H1 (cell line): ENCODE data around the gene DTWD2. TPM values are rescaled to one million over a fixed set of nuclear protein-coding genes. Genes with fewer than 3 reads are reported as not detected.

Experiments
- CTCF ChIA-PET: fragments of 300-600 bp; sonication (Branson Sonifier 250); formaldehyde crosslinking; loops from one replicate; lab custom pipeline; 2021; ENCODE audit not compliant: partially characterized antibody; lab: Charles Lee
- POLR2A ChIA-PET: fragments of 300-600 bp; sonication (Branson Sonifier 250); formaldehyde crosslinking; loops from one replicate; lab custom pipeline; 2021; ENCODE audit warnings: inconsistent platforms; ENCODE audit not compliant: partially characterized antibody; lab: Charles Lee
- DNase-seq, 2 experiments: peaks; one replicate each; pipeline versions ENCODE4 v3.0.0 to v3.0.0-alpha.2; 2010 to 2022; ENCODE audit warnings: low spot score in 2 of 2, low read depth in 1 of 2, mixed read lengths in 1 of 2
- FAIRE-seq: peaks from 2 replicates; lab custom pipeline; 2011; peaks lifted over from hg19 to GRCh38; lab: Jason Lieb, UNC
- H2AFZ ChIP-seq: 2 replicates; pipeline ENCODE4 v1.8.1; 2012; ENCODE audit warnings: low read length, inconsistent platforms
- H2AK5ac ChIP-seq: 2 replicates; pipeline ENCODE4 v1.6.1; 2013; ENCODE audit warnings: low read depth, low read length
- H2BK120ac ChIP-seq: replicated peaks from 2 replicates; pipeline ENCODE3; 2013; ENCODE audit warnings: low read depth, low read length, inconsistent platforms
- H2BK12ac ChIP-seq: 2 replicates; pipeline ENCODE4 v1.6.1; 2013; ENCODE audit warnings: low read depth, low read length
- H2BK15ac ChIP-seq: 2 replicates; pipeline ENCODE4 v1.6.1; 2013; ENCODE audit warnings: low read length
- H2BK20ac ChIP-seq: 2 replicates; pipeline ENCODE4 v1.6.1; 2013; ENCODE audit warnings: low read length
- H2BK5ac ChIP-seq: 2 replicates; pipeline ENCODE4 v1.6.1; 2013; ENCODE audit warnings: low read depth, low read length
- H3K14ac ChIP-seq: 2 replicates; pipeline ENCODE4 v1.6.1; 2013; ENCODE audit warnings: inconsistent platforms; ENCODE audit not compliant: insufficient read length
- H3K18ac ChIP-seq: 2 replicates; pipeline ENCODE4 v1.6.1; 2013; ENCODE audit warnings: low read length; ENCODE audit errors: extremely low read depth
- H3K23ac ChIP-seq: 2 replicates; pipeline ENCODE4 v1.6.1; 2013; ENCODE audit warnings: inconsistent platforms; ENCODE audit not compliant: insufficient read length
- H3K23me2 ChIP-seq: 2 replicates; pipeline ENCODE4 v1.6.1; 2013; ENCODE audit warnings: low read depth, low read length
- H3K27ac ChIP-seq: 2 replicates; pipeline ENCODE4 v1.6.1; 2011; ENCODE audit warnings: low read depth, low read length, inconsistent platforms
- H3K27me3 ChIP-seq, 4 experiments: replicated peaks in 1 of 4; 1 replicate in 1 of 4; 2 replicates in 3 of 4; pipeline versions ENCODE4 v1.6.1 to v1.8.1; 2011 to 2013; ENCODE audit warnings: low read length in 3 of 4, mild to moderate bottlenecking in 3 of 4, inconsistent platforms in 2 of 4, mixed read lengths in 2 of 4, moderate library complexity in 1 of 4; ENCODE audit not compliant: control insufficient read depth in 3 of 4, insufficient read depth in 3 of 4; ENCODE audit errors: extremely low read depth in 1 of 4
- H3K36me3 ChIP-seq, 4 experiments: 2 replicates each; pipeline versions ENCODE4 v1.6.1 to v1.8.1; 2011 to 2013; ENCODE audit warnings: mild to moderate bottlenecking in 4 of 4, low read length in 3 of 4, moderate library complexity in 2 of 4, control low read depth in 1 of 4, inconsistent platforms in 1 of 4; ENCODE audit not compliant: insufficient read depth in 4 of 4, control insufficient read depth in 2 of 4
- H3K4ac ChIP-seq: replicated peaks from 2 replicates; pipeline ENCODE3; 2013; ENCODE audit warnings: low read length, low read depth, mixed read lengths, inconsistent platforms; ENCODE audit not compliant: insufficient read length
- H3K4me1 ChIP-seq, 4 experiments: replicated peaks in 1 of 4; 1 replicate in 1 of 4; 2 replicates in 3 of 4; pipeline versions ENCODE4 v1.6.1 to v1.8.1; 2011 to 2013; ENCODE audit warnings: low read length in 3 of 4, inconsistent platforms in 2 of 4, mixed read lengths in 1 of 4; ENCODE audit not compliant: insufficient read depth in 4 of 4, control insufficient read depth in 3 of 4
- H3K4me2 ChIP-seq, 2 experiments: 2 replicates each; pipeline versions ENCODE4 v1.6.1 to v1.8.1; 2011 to 2013; ENCODE audit warnings: low read depth in 2 of 2, low read length in 2 of 2, control low read depth in 1 of 2, inconsistent platforms in 1 of 2, mild to moderate bottlenecking in 1 of 2; ENCODE audit not compliant: insufficient read depth in 1 of 2
- H3K4me3 ChIP-seq, 4 experiments: fragments of 200-600, 300-600 bp in 1 of 4; sonication (generic), shearing (Covaris generic), sonication (Bioruptor Twin) in 1 of 4; 2 replicates each; pipeline versions ENCODE4 v1.5.1 to v1.8.1; 2011 to 2016; ENCODE audit warnings: low read length in 4 of 4, low read depth in 3 of 4, control low read depth in 2 of 4, inconsistent platforms in 2 of 4, mild to moderate bottlenecking in 2 of 4, mixed read lengths in 1 of 4, moderate library complexity in 1 of 4; ENCODE audit not compliant: insufficient read depth in 2 of 4; ENCODE audit errors: extremely low read depth in 1 of 4
- H3K56ac ChIP-seq: replicated peaks from 2 replicates; pipeline ENCODE3; 2013; ENCODE audit warnings: low read depth, mild to moderate bottlenecking, mixed read lengths, low read length, inconsistent platforms; ENCODE audit not compliant: insufficient read length
- H3K79me1 ChIP-seq: 2 replicates; pipeline ENCODE4 v1.6.1; 2013; ENCODE audit warnings: low read depth, low read length, control low read depth
- H3K79me2 ChIP-seq, 2 experiments: 2 replicates each; pipeline versions ENCODE4 v1.6.1 to v1.8.1; 2012 to 2013; ENCODE audit warnings: low read length in 2 of 2, mild to moderate bottlenecking in 2 of 2, inconsistent platforms in 1 of 2; ENCODE audit not compliant: insufficient read depth in 2 of 2, control insufficient read depth in 1 of 2
- H3K9ac ChIP-seq, 4 experiments: replicated peaks in 1 of 4; 1 replicate in 1 of 4; 2 replicates in 3 of 4; pipeline versions ENCODE4 v1.6.1 to v1.8.1; 2011 to 2013; ENCODE audit warnings: low read depth in 3 of 4, low read length in 3 of 4, control low read depth in 2 of 4, mild to moderate bottlenecking in 2 of 4, moderate library complexity in 2 of 4, inconsistent platforms in 1 of 4; ENCODE audit errors: extremely low read depth in 1 of 4
- H3K9me3 ChIP-seq, 2 experiments: 2 replicates each; pipeline versions ENCODE4 v1.6.1 to v1.8.1; 2012 to 2013; ENCODE audit warnings: mild to moderate bottlenecking in 2 of 2, moderate library complexity in 2 of 2, control low read depth in 1 of 2, inconsistent platforms in 1 of 2, low read depth in 1 of 2, low read length in 1 of 2, mixed read lengths in 1 of 2; ENCODE audit not compliant: insufficient read depth in 2 of 2
- H4K20me1 ChIP-seq, 2 experiments: replicated peaks in 1 of 2; 2 replicates each; pipeline versions ENCODE3 to v1.8.1; 2011 to 2013; ENCODE audit warnings: inconsistent platforms in 2 of 2, low read length in 2 of 2, mild to moderate bottlenecking in 1 of 2; ENCODE audit not compliant: insufficient read depth in 2 of 2, control insufficient read depth in 1 of 2
- H4K5ac ChIP-seq: 2 replicates; pipeline ENCODE4 v1.6.1; 2013; ENCODE audit warnings: low read length, low read depth, mixed read lengths, inconsistent platforms; ENCODE audit not compliant: insufficient read length
- H4K8ac ChIP-seq: 2 replicates; pipeline ENCODE4 v1.8.0; 2013; ENCODE audit warnings: mild to moderate bottlenecking, moderate library complexity, low read length, inconsistent platforms; ENCODE audit not compliant: insufficient read depth; ENCODE audit errors: extremely low read depth
- H4K91ac ChIP-seq: replicated peaks from 2 replicates; pipeline ENCODE3; 2013; ENCODE audit warnings: low read length, mixed read lengths, inconsistent platforms; ENCODE audit not compliant: insufficient read length
- BACH1 ChIP-seq: IDR thresholded peaks from 2 replicates; pipeline ENCODE4 v1.6.1; 2012; ENCODE audit warnings: low read length, improper control_type of control experiment
- CHD2 ChIP-seq: IDR thresholded peaks from 2 replicates; pipeline ENCODE4 v1.6.1; 2012; ENCODE audit warnings: low read length, improper control_type of control experiment
- HDAC2 ChIP-seq, 2 experiments: fragments of 300-600 bp in 1 of 2; sonication (generic) in 1 of 2; IDR thresholded peaks; 2 replicates each; pipeline ENCODE4 v1.6.1; 2011 to 2012; ENCODE audit warnings: low read depth in 2 of 2, low read length in 2 of 2, mild to moderate bottlenecking in 2 of 2, moderate library complexity in 2 of 2, borderline replicate concordance in 1 of 2, inconsistent platforms in 1 of 2
- HDAC6 ChIP-seq: IDR thresholded peaks from one replicate; pipeline ENCODE4 v1.7.1; 2012; ENCODE audit warnings: low read depth, mild to moderate bottlenecking, inconsistent platforms, low read length, moderate library complexity
- JUN ChIP-seq: IDR thresholded peaks from 2 replicates; pipeline ENCODE4 v1.6.1; 2011; ENCODE audit warnings: low read depth, mild to moderate bottlenecking, improper control_type of control experiment, low read length
- KDM5A ChIP-seq: fragments of 200-600 bp; IDR thresholded peaks from 2 replicates; pipeline ENCODE4 v1.7.1; 2012; ENCODE audit warnings: mild to moderate bottlenecking, low read length, inconsistent platforms, mixed read lengths
- PHF8 ChIP-seq: fragments of 200-600 bp; sonication (generic); conservative IDR thresholded peaks from 2 replicates; pipeline ENCODE4 v1.7.1; 2012; ENCODE audit warnings: low read depth, mild to moderate bottlenecking, inconsistent platforms, low read length, moderate library complexity
- POLR2A ChIP-seq, 2 experiments: IDR thresholded peaks; 1 replicate in 1 of 2; 2 replicates in 1 of 2; pipeline ENCODE4 v1.6.1; 2011; ENCODE audit warnings: low read depth in 2 of 2, low read length in 2 of 2, mild to moderate bottlenecking in 2 of 2; ENCODE audit errors: control extremely low read depth in 1 of 2
- RFX5 ChIP-seq: IDR thresholded peaks from 2 replicates; pipeline ENCODE4 v1.6.1; 2011; ENCODE audit warnings: low read depth, low read length, improper control_type of control experiment, borderline replicate concordance
- TAF7 ChIP-seq: optimal IDR thresholded peaks from 2 replicates; pipeline ENCODE3; 2011; ENCODE audit warnings: low read depth, mild to moderate bottlenecking, inconsistent platforms, low read length, moderate library complexity, borderline replicate concordance
- TCF12 ChIP-seq: IDR thresholded peaks from 2 replicates; pipeline ENCODE4 v1.6.1; 2011; ENCODE audit warnings: low read depth, mild to moderate bottlenecking, low read length
- YY1 ChIP-seq: IDR thresholded peaks from 2 replicates; pipeline ENCODE4 v1.6.1; 2011; ENCODE audit warnings: low read depth, mild to moderate bottlenecking, low read length
- ZNF274 ChIP-seq: IDR thresholded peaks from 2 replicates; pipeline ENCODE4 v1.7.0; 2012; ENCODE audit warnings: low read length, borderline replicate concordance; ENCODE audit errors: extremely low read depth
- WGBS, 2 experiments: shearing (Covaris generic) in 1 of 2; methylation state at CpG; one replicate each; pipeline versions ENCODE4 v1.1.6 to v1.1.7; 2013 to 2015; ENCODE audit warnings: low lambda C conversion rate in 2 of 2, mixed read lengths in 2 of 2, inconsistent platforms in 1 of 2, low coverage in 1 of 2, missing lambda C conversion rate in 1 of 2; ENCODE audit not compliant: insufficient replicate concordance in 2 of 2, insufficient coverage in 1 of 2, insufficient read length in 1 of 2; ENCODE audit errors: extremely low coverage in 1 of 2, missing lambda C conversion rate in 1 of 2; 5-methylcytosine and 5-hydroxymethylcytosine counted together
- polyA plus RNA-seq, 7 experiments: library from polyadenylated mRNA; depleted of rRNA in 3 of 7; stranded (reverse) in 5 of 7; unstranded in 2 of 7; fragments of >200 nt in 5 of 7; fragments of 200-250 nt in 2 of 7; gene quantifications; 1 replicate in 5 of 7; 2 replicates in 1 of 7; 4 replicates in 1 of 7; pipeline versions ENCODE4 v1.2.1 to v1.2.3, GENCODE V29; 2011 to 2013; ENCODE audit warnings: missing spikeins in 2 of 7, mixed read lengths in 2 of 7
- total RNA-seq: library from RNA; stranded (reverse); fragmentation: NEBNext Ultra II Directional; extraction: Animal tissue kit (Norgen Biotek cat#: 25700); gene quantifications from 2 replicates; pipeline ENCODE4 v1.2.1, GENCODE V29; 2021

DTWD2 gene
- total and polyA plus RNA-seq, 2 of the 8 experiments (the other 6 are each of a cell fraction or from before 2014, with no cell fraction given): 4.3 to 17.1 TPM

GRCh38 chr5:118952992-118953651 lies 35.2 kb downstream of the DTWD2 start:
- Histone ChIP-seq H4K8ac (no peak overlapping the region), H2BK5ac (peak overlapping the region; percentile 93; the same call in 1 of the 2 replicates), H3K79me1 (no peaks in the 10 kb centered on the region), H3K36me3 (no peaks in the 10 kb centered on the region), H2BK12ac (peak overlapping the region; percentile 23; the same call in 1 of the 2 replicates), H3K27me3 (no peaks in the 10 kb centered on the region), H3K18ac (peak overlapping the region; percentile 52), H3K23ac (no peak overlapping the region), H3K4me1 (peaks cover 0 to 10% (median 5%) of the 10 kb centered on the region in 4 experiments; a peak in 3 of 7 replicates), H2AK5ac (no peak overlapping the region), H2BK120ac (no peak overlapping the region), H2AFZ (no peak overlapping the region), H2BK15ac (no peak overlapping the region), H4K5ac (no peak overlapping the region), H3K23me2 (peaks cover 3% of the 10 kb centered on the region; the same call in 1 of the 2 replicates), H4K20me1 (no peaks in the 10 kb centered on the region), H3K4me2 (peak overlapping the region; percentile 5 to 59; a peak in 1 of 4 replicates), H3K9ac (no peak overlapping the region), H2BK20ac (no peak overlapping the region), H3K4ac (no peak overlapping the region), H3K56ac (no peak overlapping the region), H3K9me3 (no peaks in the 10 kb centered on the region), H3K4me3 (peak overlapping the region in 1 of 4 experiments; percentile 27; a peak in 1 of 8 replicates), H3K14ac (no peak overlapping the region), H3K27ac (no peak overlapping the region; the same call in 1 of the 2 replicates), H3K79me2 (no peaks in the 10 kb centered on the region), H4K91ac (no peak overlapping the region)
- CTCF ChIA-PET: interaction anchor here (0.6 to 5.2 kb wide), 5 partner anchors 10 to 459 kb away, joined by 3 to 48 read pairs (median 4); no protein-coding TSS in a partner anchor
- WGBS, 2 experiments: 76% methylated on average over 2 of the region's 2 CpGs; no CpG with 5 or more reads in 1 of the 2 experiments
- FAIRE-seq (peak; percentile 69), DNase-seq (peak in 1 of 2 experiments; percentile 25)
- POLR2A ChIA-PET: interaction anchor here (1.4 kb wide), 1 partner anchor 35 kb away, joined by 5 read pairs; the partner anchor contains the start of gene DTWD2
- TF ChIP-seq RFX5 (no peak), JUN (no peak), YY1 (no peak), HDAC2 (IDR thresholded peaks at IDR 0.05; ENCODE audit: borderline replicate concordance in 1 of 2, low read depth in 2 of 2, low read length in 2 of 2) (no peak), TCF12 (no peak), KDM5A (no peak), POLR2A (IDR thresholded peaks at IDR 0.05; ENCODE audit: control extremely low read depth in 1 of 2, low read depth in 2 of 2, low read length in 2 of 2) (no peak), BACH1 (no peak), HDAC6 (no peak), PHF8 (no peak), TAF7 (no peak), ZNF274 (no peak), CHD2 (no peak)
